Measurements from ENCODE around the gene SMAD6.

DNA sequence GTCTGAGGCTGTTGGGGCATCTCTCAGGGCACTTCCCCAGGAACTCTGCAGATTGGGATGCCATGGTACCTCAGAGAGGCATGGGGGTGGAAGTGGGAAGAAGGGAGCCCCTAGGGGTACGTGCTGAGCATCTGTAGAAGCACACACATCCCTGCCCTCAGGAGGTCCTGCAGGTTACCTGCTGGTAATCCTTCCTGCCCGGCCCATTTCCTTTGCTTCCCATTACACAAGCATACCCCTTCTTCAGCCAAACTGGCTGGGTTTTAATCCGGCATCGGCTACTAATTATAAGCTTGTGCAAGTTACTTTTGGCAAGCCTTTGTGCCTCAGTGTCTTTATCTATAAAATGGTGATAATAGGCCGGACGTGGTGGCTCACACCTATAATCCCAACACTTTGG lies 3.1 kb upstream of the SMAD6 start:
- no peak for TF ChIP-seq POLR2AphosphoS5 (IDR thresholded peaks at IDR 0.05)
- no peak for TF ChIP-seq CTCF (IDR thresholded peaks at IDR 0.05)
- TF ChIP-seq POLR2A (IDR thresholded peaks at IDR 0.05), result no peak
